Right ventricle myocardium superior (tissue), 1 donor: ENCODE data around the gene LFNG. TPM values are rescaled to one million over a fixed set of nuclear protein-coding genes. Genes with fewer than 3 reads are reported as not detected.

ENCODE experiments used
- ATAC-seq: fragments of 200-7000 bp; cut with Tn5 transposase; one replicate; pipeline ENCODE4 v1.9.1; 2020; ENCODE audit warnings: mild to moderate bottlenecking; ENCODE audit not compliant: poor library complexity
- DNase-seq: peaks from one replicate; pipeline ENCODE4 v3.0.0-alpha.2; 2020
- intact Hi-C: fragments of 100-400 bp; cut with DNase I; formaldehyde crosslinking; loops from one replicate; pipeline ENCODE4 v1.11.2; 2022
- total RNA-seq: library from RNA; stranded (reverse); fragmentation: NEBNext Ultra II Directional; extraction: Animal tissue kit (Norgen Biotek cat#: 25700); gene quantifications from one replicate; pipeline ENCODE4 v1.2.1, GENCODE V29; 2021
- donor health status: DM: no; HTN: yes; CAD: no; lungs with severe emphysema.

LFNG gene
- total RNA-seq, 1 donor from 2014 or later: 4.6 TPM

- intact Hi-C loops: loop anchor here (5.0 kb wide), 1 partner anchor 46 kb away; no protein-coding TSS in a partner anchor
- ATAC-seq (no peak), DNase-seq (no peak)
Observed at GRCh38 chr7:2481195-2481594, 38.4 kb upstream of the LFNG start.

GRCh38 chr7:2482725-2483451 lies 36.7 kb upstream of the LFNG start:
- intact Hi-C loops: loop anchor here (5.0 kb wide), 1 partner anchor 44 kb away; no protein-coding TSS in a partner anchor
- ATAC-seq: no peak
- no peak for DNase-seq

- no peak for DNase-seq
- ATAC-seq: no peak
- intact Hi-C loops: loop anchor here (5.0 kb wide), 1 partner anchor 44 kb away; no protein-coding TSS in a partner anchor
Observed at GRCh38 chr7:2483494-2483893, 36.1 kb upstream of the LFNG start.

GRCh38 chr7:2484868-2485267 lies 34.7 kb upstream of the LFNG start:
- ATAC-seq (no peak), DNase-seq (no peak)
- intact Hi-C loops: loop anchor here (5.0 kb wide), 1 partner anchor 42 kb away; no protein-coding TSS in a partner anchor

- ATAC-seq (peak; percentile 76), DNase-seq (peak; percentile 79)
- intact Hi-C loops: no loop called here
Observed at GRCh38 chr7:2487586-2488271, 31.8 kb upstream of the LFNG start.

- intact Hi-C loops: no loop called here
- DNase-seq (peak; percentile 76), ATAC-seq (peak; percentile 81)
Observed at GRCh38 chr7:2488272-2488645, 31.3 kb upstream of the LFNG start.

- ATAC-seq (peak; percentile 6), DNase-seq (peak; percentile 35)
- intact Hi-C loops: no loop called here
Observed at GRCh38 chr7:2488681-2489080, 30.9 kb upstream of the LFNG start.

GRCh38 chr7:2490181-2490651 lies 29.4 kb upstream of the LFNG start:
- intact Hi-C loops: no loop called here
- DNase-seq: no peak
- peak; percentile 3 for ATAC-seq

- intact Hi-C loops: no loop called here
- DNase-seq: no peak
- no peak for ATAC-seq
Observed at GRCh38 chr7:2492038-2492437, 27.5 kb upstream of the LFNG start.

- ATAC-seq (peak; percentile 39), DNase-seq (no peak)
- intact Hi-C loops: no loop called here
Observed at GRCh38 chr7:2493205-2494164, 26.1 kb upstream of the LFNG start.

GRCh38 chr7:2494191-2495130 lies 25.1 kb upstream of the LFNG start:
- DNase-seq: no peak
- peak; percentile 32 for ATAC-seq
- intact Hi-C loops: no loop called here

GRCh38 chr7:2495418-2496299 lies 23.9 kb upstream of the LFNG start:
- ATAC-seq (no peak), DNase-seq (no peak)
- intact Hi-C loops: no loop called here

- DNase-seq: no peak
- ATAC-seq: no peak
- intact Hi-C loops: no loop called here
Observed at GRCh38 chr7:2496375-2496774, 23.2 kb upstream of the LFNG start.

GRCh38 chr7:2497065-2497464 lies 22.5 kb upstream of the LFNG start:
- ATAC-seq (no peak), DNase-seq (no peak)
- intact Hi-C loops: no loop called here

GRCh38 chr7:2497500-2498336 lies 21.9 kb upstream of the LFNG start:
- ATAC-seq: no peak
- DNase-seq: no peak
- intact Hi-C loops: no loop called here

GRCh38 chr7:2498708-2499107 lies 20.9 kb upstream of the LFNG start:
- no peak for DNase-seq
- ATAC-seq: no peak

More at GRCh38 chr7:2498708-2499107, 20.9 kb upstream of the LFNG start:
- intact Hi-C loops: no loop called here
